GM18517 (cell line): ENCODE results near the gene TMEM11.
"Not testable (repeated sequence)": the region's sequence is repeated elsewhere in the genome, so short reads cannot be mapped to it uniquely, and the experiment has no call there.

Experiments used
- ATAC-seq: cut with Tn5 transposase; IDR thresholded peaks from one replicate; pipeline ENCODE4 v1.9.1; 2021; ENCODE audit warnings: mild to moderate bottlenecking, moderate library complexity; ENCODE audit not compliant: unreplicated experiment

TMEM11 gene

DNA sequence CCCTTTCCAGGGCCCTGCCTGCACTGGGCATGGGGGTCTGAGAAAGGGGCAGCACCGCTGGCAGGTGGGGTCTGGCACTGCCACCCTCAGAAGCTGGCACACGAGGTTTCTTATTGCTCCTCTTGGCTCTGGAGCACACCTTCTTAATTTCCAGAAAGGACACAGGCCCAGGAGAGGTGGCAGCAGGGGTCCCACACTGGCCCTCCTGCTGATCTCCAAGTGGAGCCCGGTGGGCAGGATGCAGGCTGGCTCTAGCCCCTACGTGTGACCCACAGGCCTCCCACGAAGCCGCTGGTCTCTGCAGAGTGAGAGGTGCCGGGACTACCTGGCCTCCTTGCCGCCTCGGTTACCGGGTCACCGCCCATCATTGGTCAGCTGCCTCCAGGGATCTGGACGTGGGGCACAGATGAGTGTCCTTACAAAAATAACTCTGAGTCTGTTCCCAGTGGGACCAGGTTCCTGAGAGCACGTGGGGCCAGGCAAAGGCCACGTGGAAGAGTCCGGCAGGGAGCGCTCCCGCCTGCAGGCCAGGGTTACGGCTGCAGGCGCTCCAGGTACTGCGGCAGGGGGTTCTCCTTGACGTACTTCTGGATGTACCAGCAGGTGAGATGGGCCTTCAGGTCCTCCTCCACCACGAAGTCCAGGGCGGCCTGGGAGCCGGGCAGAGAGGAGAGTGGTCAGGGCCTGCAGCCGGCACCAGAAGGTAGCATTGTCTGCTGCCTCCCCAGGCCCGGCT lies 29.0 kb upstream of the TMEM11 start:
- no peak for ATAC-seq

DNA sequence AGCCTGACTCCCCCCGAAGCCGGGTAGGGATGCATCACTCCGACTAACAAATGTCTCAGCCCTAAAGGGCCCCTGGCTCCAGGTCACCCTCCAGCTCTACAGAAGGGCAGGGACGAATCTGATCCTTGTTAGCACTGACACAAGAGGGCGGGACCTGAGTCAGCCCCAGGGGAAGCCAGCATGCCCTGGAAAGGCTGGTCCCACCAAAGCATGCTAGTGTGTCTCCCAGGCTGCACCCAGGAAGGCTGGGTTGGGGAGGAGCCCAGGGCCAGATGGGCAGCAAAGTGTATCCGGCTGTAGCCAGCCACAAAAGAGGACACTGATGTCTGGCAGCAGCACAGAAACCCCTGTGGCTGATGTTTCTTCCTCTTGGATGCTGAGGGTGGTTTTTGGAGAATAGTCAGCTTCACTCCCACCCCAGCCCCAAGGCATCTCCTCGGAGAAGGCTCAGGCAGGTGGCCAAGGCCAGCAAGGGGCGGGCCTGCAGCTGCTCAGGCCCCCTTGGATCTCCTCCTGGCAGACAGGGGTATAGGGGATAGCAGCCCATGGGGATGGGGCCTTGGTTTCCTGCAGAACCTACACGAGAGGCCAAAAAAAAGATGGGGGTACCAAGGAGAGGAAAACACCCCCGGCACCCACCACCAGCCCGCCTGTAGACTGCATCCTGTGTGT lies 28.2 kb upstream of the TMEM11 start:
- no peak for ATAC-seq

DNA sequence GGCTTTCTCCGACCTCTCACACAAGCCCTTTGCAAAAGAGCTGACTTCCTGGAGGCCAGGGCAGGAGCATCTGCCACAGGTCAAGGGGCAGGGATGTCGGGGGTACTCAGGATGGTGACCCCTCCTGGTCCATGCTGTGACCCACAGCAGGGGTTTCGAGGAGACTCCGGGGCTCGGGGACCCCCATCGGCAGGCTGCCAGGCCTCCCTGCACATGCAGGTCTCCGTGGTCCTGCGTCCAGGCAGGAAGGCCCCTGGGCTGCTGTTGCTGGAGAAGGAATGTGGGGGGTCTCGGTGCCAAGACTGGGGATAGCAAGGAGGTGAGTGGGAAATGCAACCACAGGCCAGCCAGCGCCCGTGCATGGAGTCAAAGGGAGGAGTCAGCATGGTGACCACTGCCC lies 27.6 kb upstream of the TMEM11 start:
- no peak for ATAC-seq

DNA sequence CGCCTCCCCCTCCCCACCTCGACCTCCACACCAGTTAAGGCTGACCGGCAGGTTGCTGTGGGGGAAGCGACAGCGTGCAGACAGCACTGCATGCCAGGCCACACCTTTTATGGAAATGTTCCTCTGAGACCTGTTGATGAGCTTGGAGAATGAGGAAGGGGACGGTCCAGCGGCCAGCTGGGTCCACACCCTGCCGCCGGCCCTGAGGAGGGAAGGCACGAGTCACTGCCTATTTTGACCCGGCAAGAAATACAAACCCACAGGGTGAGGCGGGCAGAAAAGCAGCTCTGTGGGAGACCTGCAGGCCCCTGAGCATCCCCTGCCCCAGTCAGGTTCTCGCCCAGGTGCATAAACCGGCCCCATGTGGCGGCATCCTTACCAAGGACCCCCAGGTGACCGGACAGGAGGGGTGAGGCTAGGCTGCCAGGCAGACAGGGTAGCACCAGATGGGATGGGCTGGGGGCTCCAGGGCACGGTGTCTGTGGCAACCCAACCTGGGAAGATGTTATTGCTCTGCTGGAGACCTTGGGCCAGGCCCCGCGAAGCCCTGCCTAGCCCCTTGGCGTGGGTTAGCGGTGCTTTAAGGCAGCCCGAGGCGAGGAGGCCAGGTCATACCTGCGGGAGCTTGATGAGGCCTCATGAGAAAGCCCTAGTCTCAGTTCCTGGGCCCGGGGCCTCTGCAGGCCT lies 26.6 kb upstream of the TMEM11 start:
- no peak for ATAC-seq

DNA sequence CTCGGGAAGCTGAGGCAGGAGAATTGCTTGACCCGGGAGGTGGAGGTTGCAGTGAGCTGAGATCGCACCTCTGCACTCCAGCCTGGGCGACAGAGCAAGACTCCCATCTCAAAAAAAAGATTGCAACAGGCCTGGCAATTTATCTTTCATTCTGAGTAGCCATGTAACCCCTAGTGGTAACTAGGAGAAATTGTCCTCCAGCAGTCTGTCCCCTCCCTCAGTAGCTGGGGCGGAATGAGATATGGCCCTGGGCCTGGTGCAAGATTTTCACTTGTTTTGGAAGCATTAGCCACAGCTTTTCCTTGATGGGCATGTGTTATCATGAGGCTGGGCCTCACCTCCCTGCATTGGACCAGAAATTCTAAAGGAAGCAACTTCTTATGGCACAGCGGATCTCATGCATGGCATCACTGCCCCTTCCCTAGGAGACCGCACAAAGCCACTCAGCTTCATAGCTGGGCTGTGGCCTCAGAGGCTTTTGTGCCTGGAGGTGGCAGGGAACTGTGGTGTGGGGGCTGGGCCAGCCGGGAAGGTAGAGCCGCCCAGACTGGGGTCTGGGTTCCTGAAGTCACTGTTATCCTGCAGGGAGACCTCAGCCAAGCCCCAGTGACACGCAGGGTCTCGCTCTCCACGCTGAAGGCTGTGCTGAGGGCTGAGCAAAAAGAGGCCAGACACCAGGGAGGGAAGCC lies 25.9 kb upstream of the TMEM11 start:
- no peak for ATAC-seq

DNA sequence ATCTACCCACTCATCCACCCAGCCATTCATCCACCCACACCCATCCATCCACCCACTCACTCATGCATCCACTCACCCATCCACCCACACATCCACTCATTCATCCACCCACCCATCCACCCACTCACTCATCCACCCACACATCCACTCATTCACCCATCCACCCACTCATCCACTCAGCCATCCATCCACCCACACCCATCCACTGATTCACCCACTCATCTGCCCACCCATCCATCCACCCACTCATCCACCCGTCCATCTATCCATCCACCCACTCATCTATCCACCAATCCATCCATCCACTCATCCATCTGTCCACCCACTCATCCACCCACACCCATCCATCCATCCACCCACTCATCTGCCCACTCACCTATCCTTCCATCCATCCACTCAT lies 22.0 kb upstream of the TMEM11 start:
- no peak for ATAC-seq

DNA sequence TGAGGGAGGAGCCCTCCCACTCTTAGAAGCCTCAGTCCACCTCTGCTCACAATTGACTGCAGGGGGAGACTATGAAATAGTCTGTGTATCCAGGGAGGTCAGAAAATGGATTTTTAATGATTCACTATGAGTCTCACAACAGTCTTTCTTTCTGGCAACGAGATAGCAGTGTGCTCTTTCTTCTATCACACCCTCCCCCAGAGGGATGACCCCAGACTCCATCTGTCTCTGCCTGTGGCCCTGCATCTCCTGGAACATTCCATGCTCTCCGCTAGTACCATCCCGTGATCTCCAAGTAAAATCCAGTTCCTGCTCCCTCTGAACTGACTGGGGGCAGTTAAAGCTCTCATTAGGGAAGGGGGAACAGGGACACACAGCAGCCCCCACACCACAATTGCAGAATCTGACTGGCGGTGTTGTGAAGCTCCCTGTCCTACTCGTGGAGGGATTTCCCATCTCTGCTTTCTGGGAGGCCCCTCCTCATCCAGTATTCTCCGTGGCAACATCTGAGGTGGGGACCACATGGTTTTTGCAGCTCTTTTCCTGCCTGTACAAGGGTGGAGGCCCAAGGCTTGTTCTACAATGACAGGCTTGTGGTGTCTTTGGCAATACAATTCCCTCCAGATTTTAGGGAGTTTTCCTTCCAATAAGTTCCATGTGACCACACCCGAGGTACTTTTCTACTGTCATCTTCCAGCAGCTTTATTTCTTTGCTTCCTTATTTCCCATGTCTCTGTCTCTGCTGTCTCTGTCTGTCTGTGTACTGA lies 19.8 kb upstream of the TMEM11 start:
- no peak for ATAC-seq

DNA sequence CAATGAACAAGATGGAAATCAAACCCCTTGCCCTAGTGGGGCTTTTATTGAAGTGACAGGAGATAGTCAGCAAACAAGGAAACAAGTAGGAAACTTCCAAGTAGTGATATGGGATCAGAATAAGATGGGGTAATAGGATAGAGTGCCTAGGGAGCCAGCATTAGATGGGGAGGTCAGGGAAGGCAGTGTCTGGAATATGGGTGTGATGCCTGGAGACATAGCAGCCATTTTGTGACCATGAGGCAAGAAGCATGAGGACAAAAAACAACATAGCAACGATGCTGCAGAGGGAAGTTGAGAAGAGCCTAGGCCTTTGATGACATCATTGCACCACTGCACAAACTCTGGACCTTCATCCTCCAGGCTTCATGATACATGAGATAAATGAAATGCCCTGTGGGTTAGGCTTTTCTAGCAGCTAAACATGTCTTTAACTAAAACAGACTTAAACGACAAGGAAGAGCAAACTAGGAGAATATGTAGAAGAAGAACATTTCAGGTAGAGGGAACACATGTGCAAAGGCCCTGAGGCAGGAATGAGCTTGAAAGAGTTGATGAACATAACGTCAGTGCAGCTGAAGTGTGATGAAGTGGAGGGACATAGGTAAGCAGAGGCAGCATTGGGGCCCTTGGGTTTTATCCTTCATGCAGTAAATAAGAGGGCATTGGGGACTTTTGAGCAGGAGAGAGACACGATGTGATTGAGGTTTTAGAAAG lies 18.2 kb upstream of the TMEM11 start:
- ATAC-seq, result no peak

DNA sequence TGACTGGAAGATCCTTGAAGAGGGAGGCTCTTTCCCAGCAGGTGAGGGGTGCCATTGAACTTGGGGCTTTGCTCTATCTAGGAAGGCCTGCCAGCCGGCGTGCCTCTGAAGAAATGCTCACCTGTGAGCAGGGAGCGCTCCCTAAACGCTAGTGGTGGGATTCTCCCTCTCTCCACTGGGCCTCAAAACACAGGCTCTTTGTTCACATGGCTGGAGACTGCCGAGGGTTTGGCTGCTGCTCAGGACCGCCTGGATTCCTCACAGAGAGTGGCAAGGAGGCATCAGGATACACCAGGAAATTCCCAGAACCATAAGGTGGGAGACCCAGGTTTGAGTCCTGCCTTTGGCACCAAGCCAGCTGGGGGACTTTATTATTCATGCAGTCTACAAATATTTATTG lies 17.6 kb upstream of the TMEM11 start:
- no peak for ATAC-seq

DNA sequence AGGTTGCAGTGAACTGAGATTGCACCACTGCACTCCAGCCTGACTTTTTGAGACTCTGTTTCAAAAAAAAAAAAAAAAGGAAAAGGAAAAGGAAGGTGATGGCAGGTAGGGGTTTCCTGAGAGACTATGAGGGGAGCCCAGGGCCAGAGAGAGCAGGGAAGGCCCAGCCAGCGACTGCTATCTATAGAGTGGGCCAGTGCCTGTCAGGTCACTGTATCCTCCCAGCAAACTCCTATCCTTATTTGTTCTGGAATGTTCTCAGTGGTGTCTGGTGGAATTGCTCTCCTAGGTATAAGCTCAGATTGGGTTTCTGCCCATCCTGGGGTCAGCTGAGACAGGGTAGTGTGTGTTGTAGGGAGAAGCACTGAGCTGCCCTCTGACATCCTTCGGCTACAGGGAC lies 14.9 kb upstream of the TMEM11 start:
- ATAC-seq, result no peak

DNA sequence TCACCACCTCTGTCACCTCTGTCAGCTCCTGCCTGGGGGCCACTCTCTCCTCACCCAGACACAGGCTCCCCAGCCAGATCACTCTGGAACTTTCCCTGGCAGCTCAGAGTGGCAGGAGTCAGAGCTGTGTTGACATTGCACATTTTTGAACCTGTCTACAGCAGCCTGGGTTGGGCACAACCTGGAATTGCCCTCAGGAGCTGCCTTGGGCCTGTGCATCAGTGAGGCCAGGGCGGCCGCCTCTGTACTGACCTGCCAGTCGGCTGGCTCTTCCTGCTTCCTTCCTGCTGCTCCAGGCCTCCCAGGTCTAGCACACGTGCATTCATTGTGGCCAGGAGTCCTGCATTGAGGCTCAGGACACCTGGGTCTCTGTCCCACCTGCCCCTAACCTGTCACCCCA lies 14.2 kb upstream of the TMEM11 start:
- ATAC-seq, result no peak

DNA sequence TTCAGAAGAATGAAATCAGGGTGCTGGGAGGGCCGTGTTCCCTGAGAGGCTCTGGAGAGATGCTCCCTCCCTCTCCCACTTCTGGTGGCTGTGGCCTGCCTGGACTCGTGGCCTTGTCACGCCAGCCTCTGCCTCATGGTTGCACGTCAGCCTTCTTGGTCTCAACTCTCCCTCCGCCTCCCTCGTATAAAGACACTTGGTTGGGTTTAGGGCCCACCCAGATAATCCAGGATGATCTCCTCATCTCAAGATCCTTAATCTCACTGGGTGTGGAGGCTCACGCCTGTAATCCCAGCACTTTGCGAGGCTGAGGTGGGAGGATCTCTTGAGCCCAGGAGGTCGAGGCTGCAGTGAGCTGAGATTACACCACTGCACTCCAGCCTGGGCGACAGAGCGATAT lies 13.3 kb upstream of the TMEM11 start:
- not testable (repeated sequence) for ATAC-seq

DNA sequence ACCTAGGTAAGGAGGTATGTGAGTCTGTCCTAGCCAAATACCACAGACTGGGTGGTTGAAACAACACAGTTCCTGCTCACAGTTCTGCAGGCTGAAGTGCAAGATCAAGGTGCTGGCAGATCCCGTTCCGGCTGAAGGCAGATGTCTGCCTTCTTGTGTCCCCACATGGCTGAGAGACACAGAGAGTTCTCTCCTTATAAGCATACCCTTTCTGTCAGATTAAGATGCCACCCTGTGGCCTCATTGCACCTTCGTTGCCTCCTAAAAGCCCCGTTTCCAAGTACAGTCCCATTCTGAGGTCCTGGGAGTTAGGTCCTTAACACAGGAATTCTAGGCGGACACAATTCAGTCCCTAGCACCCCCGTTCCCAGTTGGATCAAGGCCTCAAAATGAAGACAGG lies 9.1 kb upstream of the TMEM11 start:
- ATAC-seq, result no peak

DNA sequence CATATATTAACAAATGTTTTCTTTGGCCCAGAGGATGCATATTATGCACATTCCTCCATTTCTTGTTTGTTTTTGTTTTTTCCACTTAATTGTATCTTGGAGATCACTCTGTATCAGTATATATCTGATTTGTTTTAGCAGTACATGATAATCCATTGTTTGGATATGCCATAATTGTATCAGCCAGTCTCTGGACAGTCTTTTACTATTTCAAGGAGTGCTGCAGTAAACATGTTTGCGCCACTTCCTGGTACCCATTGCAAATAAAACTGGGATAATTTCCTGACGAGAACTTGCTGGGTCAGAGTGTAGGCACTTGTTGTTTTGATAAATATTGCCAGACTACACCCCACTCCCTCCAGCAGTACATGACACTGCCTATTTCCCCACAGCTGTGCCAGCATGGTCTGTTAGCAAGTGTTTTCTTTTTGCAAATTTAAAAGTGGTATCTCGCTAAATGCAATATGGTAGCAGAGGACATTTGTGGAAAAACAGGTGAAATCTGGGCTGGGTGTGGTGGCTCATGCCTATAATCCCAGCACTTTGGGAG lies 4.9 kb upstream of the TMEM11 start:
- ATAC-seq, result no peak

DNA sequence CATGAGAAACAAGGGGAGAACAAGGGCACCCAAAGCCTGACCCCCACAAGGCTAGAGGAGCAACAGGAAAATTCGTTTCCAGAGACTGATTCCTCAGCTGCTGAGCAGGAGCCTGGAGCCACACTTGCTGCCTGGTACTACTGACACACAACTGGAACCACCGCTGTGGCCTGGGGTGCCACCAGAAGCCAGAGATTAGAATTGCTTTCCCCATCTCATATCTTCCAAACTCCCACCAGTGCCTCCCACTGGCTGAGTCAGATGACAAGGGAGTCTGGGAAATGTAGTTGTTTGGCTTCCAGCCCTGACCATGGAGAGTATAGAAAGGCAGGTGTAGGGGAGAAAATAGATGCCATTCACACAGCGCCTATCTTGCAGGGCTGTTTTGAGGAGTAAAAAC lies 4.1 kb upstream of the TMEM11 start:
- no peak for ATAC-seq

DNA sequence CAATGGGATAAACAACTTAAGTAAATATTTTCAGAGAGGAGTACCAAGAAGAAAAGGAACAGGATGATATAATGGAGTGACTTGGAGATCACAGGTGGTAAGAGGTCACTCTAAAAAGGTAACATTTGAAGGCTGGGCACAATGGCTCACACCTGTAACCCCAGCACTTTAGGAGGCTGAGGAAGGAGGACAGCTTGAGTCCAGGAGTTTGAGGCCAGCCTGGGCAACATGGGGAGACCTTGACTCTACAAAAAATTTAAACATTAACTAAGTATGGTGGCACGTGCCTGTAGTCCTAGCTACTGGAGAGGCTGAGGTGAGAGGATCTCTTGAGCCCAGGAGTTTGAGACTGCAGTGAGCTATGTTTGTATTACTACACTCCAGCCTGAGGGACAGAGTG lies 3.4 kb upstream of the TMEM11 start:
- ATAC-seq, result no peak

DNA sequence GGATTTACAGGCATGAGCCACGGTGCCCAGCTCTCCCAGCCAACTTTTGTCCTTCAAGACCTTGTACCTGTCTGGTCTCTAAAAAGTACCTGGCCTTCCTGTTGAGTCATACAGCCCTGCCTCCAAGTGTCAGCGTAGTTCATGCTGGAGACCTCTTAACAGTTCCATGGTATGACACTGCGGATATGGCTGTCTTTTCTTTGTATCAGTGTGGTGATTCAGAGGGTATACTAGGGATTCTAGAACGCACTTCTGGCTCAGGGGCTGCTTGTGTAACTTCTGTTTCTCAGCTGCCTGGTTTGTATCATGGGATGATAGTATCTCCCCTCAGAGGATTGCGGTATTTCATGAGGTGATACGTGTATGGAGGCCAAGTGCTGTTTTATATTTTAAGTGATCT lies 2.0 kb upstream of the TMEM11 start:
- ATAC-seq, result no peak

DNA sequence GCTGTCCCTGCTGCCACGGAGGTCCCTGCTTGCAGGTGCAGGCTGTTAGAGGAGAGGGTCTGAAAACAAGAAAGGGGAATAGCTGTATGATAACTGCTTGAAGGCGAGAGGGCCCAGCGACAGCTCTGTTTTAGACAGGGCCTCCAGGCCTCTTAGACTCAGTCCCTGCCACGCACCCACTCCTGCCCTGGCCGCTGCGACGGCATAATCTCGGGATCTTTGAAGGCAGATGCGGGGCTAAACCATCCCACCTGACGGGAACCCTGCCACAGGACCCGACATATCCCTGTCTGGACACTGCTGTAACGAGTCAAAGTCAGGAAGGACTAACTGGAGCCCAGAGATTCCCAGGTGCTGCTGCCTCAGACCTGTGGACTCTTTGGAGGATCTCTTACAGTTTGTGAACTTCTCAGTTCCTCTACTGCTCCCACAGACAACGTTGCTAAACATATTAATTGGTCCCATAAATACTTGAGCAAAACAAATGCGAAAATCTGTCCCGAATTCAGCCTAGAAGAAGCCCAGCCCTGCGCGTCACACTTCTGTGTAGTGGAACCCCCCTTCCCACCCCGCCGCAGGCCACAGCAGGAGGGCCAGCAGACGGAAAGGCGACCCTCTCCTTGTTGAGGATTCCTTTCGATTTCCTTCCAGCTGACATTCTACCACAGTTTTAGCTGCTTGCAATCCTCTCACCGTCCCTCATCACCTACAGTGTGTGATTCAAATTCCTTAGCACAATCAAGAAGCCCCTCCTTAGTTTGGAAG lies 998 bp upstream of the TMEM11 start:
- no peak for ATAC-seq

DNA sequence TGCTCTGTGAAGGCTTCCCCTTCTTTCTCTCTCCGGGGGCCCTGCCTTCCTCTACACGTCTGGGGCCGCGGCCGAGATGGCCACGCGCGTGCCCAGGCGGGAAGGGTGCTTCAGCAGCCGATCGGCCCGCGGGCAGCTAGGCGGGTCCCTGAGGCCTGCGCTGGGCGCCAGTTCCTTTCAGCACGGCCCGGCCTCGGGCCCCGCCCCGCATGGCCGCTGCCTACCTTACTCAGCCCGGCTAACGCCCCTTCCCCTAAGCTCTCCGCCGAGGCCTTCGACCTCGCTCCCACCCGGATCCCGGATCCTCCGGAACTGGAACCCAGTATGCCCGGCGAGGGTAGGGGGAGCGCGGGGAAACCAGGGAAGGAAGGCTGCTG lies 335 bp downstream of the TMEM11 start:
- ATAC-seq, result peak; percentile 28
